Measurements from ENCODE around the gene PSMD9. TPM values are rescaled to one million over a fixed set of nuclear protein-coding genes. Genes with fewer than 3 reads are reported as not detected.
"Not testable (repeated sequence)": the region's sequence is repeated elsewhere in the genome, so short reads cannot be mapped to it uniquely, and the experiment has no call there.

Gene PSMD9
- total RNA-seq, 5 donors from 2014 or later (not counting 1 experiment from before 2014, with no cell fraction given) = 42.1 to 57.3 (median 48.1) TPM

GRCh38 chr12:121849211-121849610, 39.4 kb upstream of the PSMD9 start:
- H3K27me3 Mint-ChIP-seq = no peaks in the 10 kb centered on the region
- H3K4me3 ChIP-seq (ENCODE audit: control insufficient read depth in 1 of 2, extremely low read depth in 1 of 2, low read length in 1 of 2) = no peak overlapping the region
- no peak overlapping the region for H3K27ac ChIP-seq (ENCODE audit: low read length)
- H3K9me3 Mint-ChIP-seq = no peaks in the 10 kb centered on the region
- WGBS (ENCODE audit: insufficient coverage) = no CpG with 5 or more reads among the region's 6 CpGs
- no peak overlapping the region for H3K27ac Mint-ChIP-seq
- ATAC-seq (replicated peaks in 1 of 4) (no peak), DNase-seq (no peak)
- H3K9me3 ChIP-seq = no peaks in the 10 kb centered on the region
- no peaks in the 10 kb centered on the region for H3K27me3 ChIP-seq (replicated peaks in 1 of 2; ENCODE audit: control insufficient read depth in 2 of 2, extremely low read depth in 1 of 2, insufficient read depth in 2 of 2, low read length in 1 of 2)
- H3K4me1 ChIP-seq (ENCODE audit: control insufficient read depth in 1 of 2, extremely low read depth in 1 of 2, insufficient read depth in 2 of 2, low read length in 2 of 2) = no peaks in the 10 kb centered on the region
- ChIA-PET POLR2A (interaction anchor here (0.6 kb wide), 2 partner anchors 37 to 598 kb away, joined by 3 read pairs; no protein-coding TSS in a partner anchor), CTCF (no interaction called here)
- no peaks in the 10 kb centered on the region for H3K36me3 ChIP-seq (ENCODE audit: control insufficient read depth in 2 of 2, extremely low read depth in 1 of 2, insufficient read depth in 1 of 2, low read length in 1 of 2)
- no peaks in the 10 kb centered on the region for H3K36me3 Mint-ChIP-seq
- H3K4me3 Mint-ChIP-seq = no peak overlapping the region
- H3K4me1 Mint-ChIP-seq = no peaks in the 10 kb centered on the region

GRCh38 chr12:121849665-121850064, 38.9 kb upstream of the PSMD9 start:
- H3K36me3 ChIP-seq (ENCODE audit: control insufficient read depth in 2 of 2, extremely low read depth in 1 of 2, insufficient read depth in 1 of 2, low read length in 1 of 2) = no peaks in the 10 kb centered on the region
- ATAC-seq (replicated peaks in 1 of 4) (no peak), DNase-seq (no peak)
- no peak overlapping the region for H3K4me3 Mint-ChIP-seq
- no peaks in the 10 kb centered on the region for H3K27me3 ChIP-seq (replicated peaks in 1 of 2; ENCODE audit: control insufficient read depth in 2 of 2, extremely low read depth in 1 of 2, insufficient read depth in 2 of 2, low read length in 1 of 2)
- no peak overlapping the region for H3K27ac Mint-ChIP-seq
- ChIA-PET POLR2A (interaction anchor here in 1 of 2 donors (0.6 kb wide), 1 partner anchor 599 kb away, joined by 3 read pairs; no protein-coding TSS in a partner anchor), CTCF (no interaction called here)
- H3K4me3 ChIP-seq (ENCODE audit: control insufficient read depth in 1 of 2, extremely low read depth in 1 of 2, low read length in 1 of 2) = no peak overlapping the region
- H3K27me3 Mint-ChIP-seq = no peaks in the 10 kb centered on the region
- H3K9me3 ChIP-seq = no peaks in the 10 kb centered on the region
- WGBS (ENCODE audit: insufficient coverage) = 80% methylated on average over 10 of the region's 13 CpGs
- no peaks in the 10 kb centered on the region for H3K9me3 Mint-ChIP-seq
- H3K36me3 Mint-ChIP-seq = no peaks in the 10 kb centered on the region
- H3K4me1 ChIP-seq (ENCODE audit: control insufficient read depth in 1 of 2, extremely low read depth in 1 of 2, insufficient read depth in 2 of 2, low read length in 2 of 2) = no peaks in the 10 kb centered on the region
- no peak overlapping the region for H3K27ac ChIP-seq (ENCODE audit: low read length)
- H3K4me1 Mint-ChIP-seq = no peaks in the 10 kb centered on the region

- H3K36me3 Mint-ChIP-seq; ATAC-seq (replicated peaks in 1 of 4); H3K9me3 Mint-ChIP-seq; H3K4me3 Mint-ChIP-seq; H3K4me1 Mint-ChIP-seq; H3K36me3 ChIP-seq (ENCODE audit: control insufficient read depth in 2 of 2, extremely low read depth in 1 of 2, insufficient read depth in 1 of 2, low read length in 1 of 2); H3K9me3 ChIP-seq; H3K4me1 ChIP-seq (ENCODE audit: control insufficient read depth in 1 of 2, extremely low read depth in 1 of 2, insufficient read depth in 2 of 2, low read length in 2 of 2); H3K4me3 ChIP-seq (ENCODE audit: control insufficient read depth in 1 of 2, extremely low read depth in 1 of 2, low read length in 1 of 2); H3K27ac ChIP-seq (ENCODE audit: low read length); H3K27ac Mint-ChIP-seq; H3K27me3 ChIP-seq (replicated peaks in 1 of 2; ENCODE audit: control insufficient read depth in 2 of 2, extremely low read depth in 1 of 2, insufficient read depth in 2 of 2, low read length in 1 of 2); POLR2A ChIA-PET; DNase-seq; H3K27me3 Mint-ChIP-seq: not testable (repeated sequence)
- WGBS (ENCODE audit: insufficient coverage) = no CpG with 5 or more reads among the region's 3 CpGs
- CTCF ChIA-PET = interaction anchor here in 1 of 2 donors (0.6 kb wide), 1 partner anchor 34 kb away, joined by 4 read pairs; no protein-coding TSS in a partner anchor
These were observed 36.2 kb upstream of the PSMD9 start for GRCh38 chr12:121852392-121852791.

DNA sequence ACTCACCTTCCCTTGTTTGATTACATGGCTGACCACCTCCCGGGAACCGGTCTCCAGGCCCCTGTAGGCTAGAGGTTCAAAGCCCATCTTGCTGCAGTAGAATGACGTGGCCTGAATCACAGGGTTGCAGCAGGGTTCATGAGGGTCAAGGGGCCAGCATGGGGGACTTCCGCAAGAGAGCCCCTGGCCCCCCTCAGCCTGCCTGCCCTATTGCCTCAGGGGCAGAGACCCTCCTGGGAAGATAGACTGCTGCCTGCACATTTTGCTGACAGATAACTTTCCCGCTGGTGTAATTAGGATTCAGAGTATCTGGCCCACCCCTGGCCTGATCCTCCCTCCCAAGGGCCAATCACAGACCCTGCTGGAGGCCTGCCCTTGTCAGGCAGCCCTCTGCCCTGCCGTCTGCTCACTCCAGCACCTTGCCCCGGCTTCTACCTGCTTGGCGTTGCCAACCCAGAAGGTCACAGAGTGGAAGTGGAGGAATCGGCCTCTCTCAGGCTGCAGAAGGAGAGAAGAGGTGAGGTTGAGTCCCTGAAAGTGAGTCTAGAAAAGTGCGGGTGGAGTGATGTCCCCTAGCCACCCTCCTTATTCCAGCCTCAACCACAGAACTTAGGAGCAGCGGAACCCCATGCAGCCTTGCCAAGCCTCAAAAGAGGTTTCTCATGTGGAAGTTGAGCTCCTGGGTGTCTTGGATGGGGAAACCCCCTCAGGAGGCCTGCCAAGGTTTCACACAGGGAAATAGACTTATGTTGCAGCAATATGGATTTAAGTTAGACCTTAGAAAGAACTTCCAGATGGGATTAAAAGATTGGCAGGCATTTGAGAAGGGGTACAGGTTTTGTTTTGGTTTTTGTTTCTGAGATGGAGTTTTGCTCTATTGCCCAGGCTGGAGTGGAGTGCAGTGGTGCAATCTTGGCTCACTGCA, 31.0 kb upstream of the PSMD9 start:
- no peak for ATAC-seq (replicated peaks in 1 of 4)
- Mint-ChIP-seq H3K27ac (no peak overlapping the region), H3K9me3 (no peaks in the 10 kb centered on the region), H3K36me3 (no peaks in the 10 kb centered on the region), H3K4me1 (no peaks in the 10 kb centered on the region), H3K27me3 (no peaks in the 10 kb centered on the region), H3K4me3 (no peak overlapping the region)
- no peaks in the 10 kb centered on the region for H3K36me3 ChIP-seq (ENCODE audit: control insufficient read depth in 2 of 2, extremely low read depth in 1 of 2, insufficient read depth in 1 of 2, low read length in 1 of 2)
- H3K4me3 ChIP-seq (ENCODE audit: control insufficient read depth in 1 of 2, extremely low read depth in 1 of 2, low read length in 1 of 2) = no peak overlapping the region
- no peaks in the 10 kb centered on the region for H3K4me1 ChIP-seq (ENCODE audit: control insufficient read depth in 1 of 2, extremely low read depth in 1 of 2, insufficient read depth in 2 of 2, low read length in 2 of 2)
- ChIA-PET POLR2A (no interaction called here), CTCF (interaction anchor here in 1 of 2 donors (0.6 kb wide), 1 partner anchor 17 kb away, joined by 3 read pairs; no protein-coding TSS in a partner anchor)
- DNase-seq = no peak
- H3K27ac ChIP-seq (ENCODE audit: low read length) = no peak overlapping the region
- H3K27me3 ChIP-seq (replicated peaks in 1 of 2; ENCODE audit: control insufficient read depth in 2 of 2, extremely low read depth in 1 of 2, insufficient read depth in 2 of 2, low read length in 1 of 2) = peaks cover 0 to 11% of the 10 kb centered on the region in 2 experiments
- WGBS (ENCODE audit: insufficient coverage) = 100% methylated on average over 4 of the region's 11 CpGs
- H3K9me3 ChIP-seq = no peaks in the 10 kb centered on the region

DNA sequence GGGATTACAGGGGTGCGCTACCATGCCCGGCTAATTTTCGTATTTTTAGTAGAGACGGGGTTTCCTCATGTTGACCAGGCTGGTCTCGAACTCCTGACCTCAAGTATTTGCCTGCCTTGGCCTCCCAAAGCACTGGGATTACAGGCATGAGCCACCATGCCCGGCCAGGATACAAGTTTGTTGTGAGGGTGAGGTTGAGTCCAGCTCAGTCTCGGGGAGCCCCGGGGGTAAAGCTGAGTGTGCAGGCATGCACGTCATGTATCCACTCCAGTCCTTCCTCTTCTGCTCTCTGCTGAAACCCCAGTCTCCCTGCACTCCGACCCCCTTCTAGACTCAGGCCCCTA, 30.3 kb upstream of the PSMD9 start:
- H3K27me3 ChIP-seq (replicated peaks in 1 of 2; ENCODE audit: control insufficient read depth in 2 of 2, extremely low read depth in 1 of 2, insufficient read depth in 2 of 2, low read length in 1 of 2) = peaks cover 0 to 11% of the 10 kb centered on the region in 2 experiments
- ChIA-PET CTCF (interaction anchor here in 1 of 2 donors (0.6 kb wide), 1 partner anchor 18 kb away, joined by 3 read pairs; no protein-coding TSS in a partner anchor), POLR2A (no interaction called here)
- no peak overlapping the region for H3K4me3 Mint-ChIP-seq
- no peaks in the 10 kb centered on the region for H3K4me1 ChIP-seq (ENCODE audit: control insufficient read depth in 1 of 2, extremely low read depth in 1 of 2, insufficient read depth in 2 of 2, low read length in 2 of 2)
- no peaks in the 10 kb centered on the region for H3K9me3 ChIP-seq
- H3K27ac ChIP-seq (ENCODE audit: low read length) = no peak overlapping the region
- H3K27ac Mint-ChIP-seq = no peak overlapping the region
- H3K27me3 Mint-ChIP-seq = no peaks in the 10 kb centered on the region
- DNase-seq = no peak
- no peaks in the 10 kb centered on the region for H3K4me1 Mint-ChIP-seq
- H3K36me3 ChIP-seq (ENCODE audit: control insufficient read depth in 2 of 2, extremely low read depth in 1 of 2, insufficient read depth in 1 of 2, low read length in 1 of 2) = no peaks in the 10 kb centered on the region
- 92% methylated on average over 7 of the region's 10 CpGs for WGBS (ENCODE audit: insufficient coverage)
- peaks cover 1% of the 10 kb centered on the region for H3K36me3 Mint-ChIP-seq
- ATAC-seq (replicated peaks in 1 of 4) = no peak
- H3K9me3 Mint-ChIP-seq = no peaks in the 10 kb centered on the region
- H3K4me3 ChIP-seq (ENCODE audit: control insufficient read depth in 1 of 2, extremely low read depth in 1 of 2, low read length in 1 of 2) = no peak overlapping the region

- 74% methylated on average over 6 of the region's 16 CpGs for WGBS (ENCODE audit: insufficient coverage)
- Histone ChIP-seq H3K4me1 (ENCODE audit: control insufficient read depth in 1 of 2, extremely low read depth in 1 of 2, insufficient read depth in 2 of 2, low read length in 2 of 2) (no peaks in the 10 kb centered on the region), H3K4me3 (ENCODE audit: control insufficient read depth in 1 of 2, extremely low read depth in 1 of 2, low read length in 1 of 2) (no peak within 1 kb of the TSS), H3K36me3 (ENCODE audit: control insufficient read depth in 2 of 2, extremely low read depth in 1 of 2, insufficient read depth in 1 of 2, low read length in 1 of 2) (no peaks in the 10 kb centered on the region), H3K9me3 (no peaks in the 10 kb centered on the region), H3K27me3 (replicated peaks in 1 of 2; ENCODE audit: control insufficient read depth in 2 of 2, extremely low read depth in 1 of 2, insufficient read depth in 2 of 2, low read length in 1 of 2) (peaks cover 0 to 11% of the 10 kb centered on the region in 2 experiments), H3K27ac (ENCODE audit: low read length) (no peak within 1 kb of the TSS)
- H3K36me3 Mint-ChIP-seq = peaks cover 4% of the 10 kb centered on the region
- DNase-seq = no peak
- no peak within 1 kb of the TSS for H3K4me3 Mint-ChIP-seq
- ChIA-PET CTCF (no interaction called here), POLR2A (no interaction called here)
- H3K27me3 Mint-ChIP-seq = no peaks in the 10 kb centered on the region
- no peak within 1 kb of the TSS for H3K27ac Mint-ChIP-seq
- no peaks in the 10 kb centered on the region for H3K9me3 Mint-ChIP-seq
- no peaks in the 10 kb centered on the region for H3K4me1 Mint-ChIP-seq
- ATAC-seq (replicated peaks in 1 of 4) = no peak
These were observed 29.7 kb upstream of the PSMD9 start, which contains the start of gene HPD for GRCh38 chr12:121858662-121859572. HPD (minus strand) TSS chr12:121858859; CDS start chr12:121858823, 36 bp downstream.
